ENCODE measurements around the gene RPRD2. TPM values are rescaled to one million over a fixed set of nuclear protein-coding genes. Genes with fewer than 3 reads are reported as not detected.
A peak's percentile ranks its signal among the peaks of the same experiment; 100 is the strongest.

The RPRD2 gene
- total and polyA plus RNA-seq, 9 of the 15 experiments (the other 6 are each of a cell fraction or from before 2014, with no cell fraction given) = 1.5 to 21.6 (median 7.7) TPM

- TF ChIP-seq, protein P1, sequence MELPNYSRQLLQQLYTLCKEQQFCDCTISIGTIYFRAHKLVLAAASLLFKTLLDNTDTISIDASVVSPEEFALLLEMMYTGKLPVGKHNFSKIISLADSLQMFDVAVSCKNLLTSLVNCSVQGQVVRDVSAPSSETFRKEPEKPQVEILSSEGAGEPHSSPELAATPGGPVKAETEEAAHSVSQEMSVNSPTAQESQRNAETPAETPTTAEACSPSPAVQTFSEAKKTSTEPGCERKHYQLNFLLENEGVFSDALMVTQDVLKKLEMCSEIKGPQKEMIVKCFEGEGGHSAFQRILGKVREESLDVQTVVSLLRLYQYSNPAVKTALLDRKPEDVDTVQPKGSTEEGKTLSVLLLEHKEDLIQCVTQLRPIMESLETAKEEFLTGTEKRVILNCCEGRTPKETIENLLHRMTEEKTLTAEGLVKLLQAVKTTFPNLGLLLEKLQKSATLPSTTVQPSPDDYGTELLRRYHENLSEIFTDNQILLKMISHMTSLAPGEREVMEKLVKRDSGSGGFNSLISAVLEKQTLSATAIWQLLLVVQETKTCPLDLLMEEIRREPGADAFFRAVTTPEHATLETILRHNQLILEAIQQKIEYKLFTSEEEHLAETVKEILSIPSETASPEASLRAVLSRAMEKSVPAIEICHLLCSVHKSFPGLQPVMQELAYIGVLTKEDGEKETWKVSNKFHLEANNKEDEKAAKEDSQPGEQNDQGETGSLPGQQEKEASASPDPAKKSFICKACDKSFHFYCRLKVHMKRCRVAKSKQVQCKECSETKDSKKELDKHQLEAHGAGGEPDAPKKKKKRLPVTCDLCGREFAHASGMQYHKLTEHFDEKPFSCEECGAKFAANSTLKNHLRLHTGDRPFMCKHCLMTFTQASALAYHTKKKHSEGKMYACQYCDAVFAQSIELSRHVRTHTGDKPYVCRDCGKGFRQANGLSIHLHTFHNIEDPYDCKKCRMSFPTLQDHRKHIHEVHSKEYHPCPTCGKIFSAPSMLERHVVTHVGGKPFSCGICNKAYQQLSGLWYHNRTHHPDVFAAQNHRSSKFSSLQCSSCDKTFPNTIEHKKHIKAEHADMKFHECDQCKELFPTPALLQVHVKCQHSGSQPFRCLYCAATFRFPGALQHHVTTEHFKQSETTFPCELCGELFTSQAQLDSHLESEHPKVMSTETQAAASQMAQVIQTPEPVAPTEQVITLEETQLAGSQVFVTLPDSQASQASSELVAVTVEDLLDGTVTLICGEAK (IDR thresholded peaks at IDR 0.05) = no peak
- TF ChIP-seq, protein P1 (CRISPR knock-in tag; IDR thresholded peaks at IDR 0.05) = no peak
- TF ChIP-seq BRF1 (IDR thresholded peaks at IDR 0.05; ENCODE audit: borderline replicate concordance, extremely low read depth, insufficient read length) (no peak), TAL1 (IDR thresholded peaks at IDR 0.05) (no peak), CTCF (IDR thresholded peaks at IDR 0.05 in 2 of 3, conservative IDR thresholded peaks at IDR 0.05 in 1 of 3; ENCODE audit: insufficient read depth in 2 of 3, low read depth in 1 of 3, low read length in 3 of 3) (no peak), ZNF217 (CRISPR knock-in tag; IDR thresholded peaks at IDR 0.05) (no peak), ZNF445 (CRISPR knock-in tag; IDR thresholded peaks at IDR 0.05; ENCODE audit: low read depth) (no peak), CREB3 (tag; conservative IDR thresholded peaks at IDR 0.05; ENCODE audit: low read depth) (no peak), MBD2 (IDR thresholded peaks at IDR 0.05; ENCODE audit: borderline replicate concordance, low read depth) (no peak)
- TF ChIP-seq, protein P2, sequence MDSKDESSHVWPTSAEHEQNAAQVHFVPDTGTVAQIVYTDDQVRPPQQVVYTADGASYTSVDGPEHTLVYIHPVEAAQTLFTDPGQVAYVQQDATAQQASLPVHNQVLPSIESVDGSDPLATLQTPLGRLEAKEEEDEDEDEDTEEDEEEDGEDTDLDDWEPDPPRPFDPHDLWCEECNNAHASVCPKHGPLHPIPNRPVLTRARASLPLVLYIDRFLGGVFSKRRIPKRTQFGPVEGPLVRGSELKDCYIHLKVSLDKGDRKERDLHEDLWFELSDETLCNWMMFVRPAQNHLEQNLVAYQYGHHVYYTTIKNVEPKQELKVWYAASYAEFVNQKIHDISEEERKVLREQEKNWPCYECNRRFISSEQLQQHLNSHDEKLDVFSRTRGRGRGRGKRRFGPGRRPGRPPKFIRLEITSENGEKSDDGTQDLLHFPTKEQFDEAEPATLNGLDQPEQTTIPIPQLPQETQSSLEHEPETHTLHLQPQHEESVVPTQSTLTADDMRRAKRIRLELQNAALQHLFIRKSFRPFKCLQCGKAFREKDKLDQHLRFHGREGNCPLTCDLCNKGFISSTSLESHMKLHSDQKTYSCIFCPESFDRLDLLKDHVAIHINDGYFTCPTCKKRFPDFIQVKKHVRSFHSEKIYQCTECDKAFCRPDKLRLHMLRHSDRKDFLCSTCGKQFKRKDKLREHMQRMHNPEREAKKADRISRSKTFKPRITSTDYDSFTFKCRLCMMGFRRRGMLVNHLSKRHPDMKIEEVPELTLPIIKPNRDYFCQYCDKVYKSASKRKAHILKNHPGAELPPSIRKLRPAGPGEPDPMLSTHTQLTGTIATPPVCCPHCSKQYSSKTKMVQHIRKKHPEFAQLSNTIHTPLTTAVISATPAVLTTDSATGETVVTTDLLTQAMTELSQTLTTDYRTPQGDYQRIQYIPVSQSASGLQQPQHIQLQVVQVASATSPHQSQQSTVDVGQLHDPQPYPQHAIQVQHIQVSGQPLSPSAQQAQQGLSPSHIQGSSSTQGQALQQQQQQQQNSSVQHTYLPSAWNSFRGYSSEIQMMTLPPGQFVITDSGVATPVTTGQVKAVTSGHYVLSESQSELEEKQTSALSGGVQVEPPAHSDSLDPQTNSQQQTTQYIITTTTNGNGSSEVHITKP (IDR thresholded peaks at IDR 0.05; ENCODE audit: partially characterized antibody) = peak; percentile 9
Measured at GRCh38 chr1:150513351-150513791, 149.4 kb downstream of the RPRD2 start (continued).
